ENCODE data around the gene LGR4.
"Not testable (repeated sequence)": the region's sequence is repeated elsewhere in the genome, so short reads cannot be mapped to it uniquely, and the experiment has no call there.

The LGR4 gene

GRCh38 chr11:27472398-27473016 lies at the start of gene LGR4:
Gene LGR4 (minus strand): TSS chr11:27472790. CDS start chr11:27472302, 488 bp downstream.
- DNase-seq, result peak; percentile 98

GRCh38 chr11:27520226-27520625 lies 47.6 kb upstream of the LGR4 start:
- DNase-seq, result no peak

- no peak for DNase-seq
Measured at GRCh38 chr11:27518518-27518917, 45.9 kb upstream of the LGR4 start.

- not testable (repeated sequence) for DNase-seq
Measured at GRCh38 chr11:27517490-27517889, 44.9 kb upstream of the LGR4 start.

GRCh38 chr11:27514558-27514957 lies 42.0 kb upstream of the LGR4 start:
- no peak for DNase-seq

GRCh38 chr11:27514076-27514475 lies 41.5 kb upstream of the LGR4 start:
- no peak for DNase-seq

- DNase-seq, result no peak
Measured at GRCh38 chr11:27513389-27513788, 40.8 kb upstream of the LGR4 start.

- no peak for DNase-seq
Measured at GRCh38 chr11:27512238-27512637, 39.6 kb upstream of the LGR4 start.

- DNase-seq, result no peak
Measured at GRCh38 chr11:27509908-27510307, 37.3 kb upstream of the LGR4 start.

GRCh38 chr11:27507557-27508322 lies 35.1 kb upstream of the LGR4 start:
- DNase-seq, result no peak

- DNase-seq, result peak; percentile 99
Measured at GRCh38 chr11:27506200-27507182, 33.9 kb upstream of the LGR4 start, which contains the start of gene LIN7C. Gene LIN7C (minus strand): TSS chr11:27506769. CDS start chr11:27506752, 17 bp downstream.

- DNase-seq, result no peak
Measured at GRCh38 chr11:27505781-27506180, 33.2 kb upstream of the LGR4 start.

- no peak for DNase-seq
Measured at GRCh38 chr11:27504205-27504604, 31.6 kb upstream of the LGR4 start.

GRCh38 chr11:27501100-27501499 lies 28.5 kb upstream of the LGR4 start:
- no peak for DNase-seq

GRCh38 chr11:27497911-27498310 lies 25.3 kb upstream of the LGR4 start:
- no peak for DNase-seq

- DNase-seq, result peak; percentile 67
Measured at GRCh38 chr11:27497284-27497866, 24.8 kb upstream of the LGR4 start.

- no peak for DNase-seq
Measured at GRCh38 chr11:27496461-27496860, 23.9 kb upstream of the LGR4 start.

GRCh38 chr11:27495710-27496300 lies 23.2 kb upstream of the LGR4 start:
- no peak for DNase-seq

- DNase-seq, result no peak
Measured at GRCh38 chr11:27489092-27489491, 16.5 kb upstream of the LGR4 start.

GRCh38 chr11:27487706-27488105 lies 15.1 kb upstream of the LGR4 start:
- no peak for DNase-seq

GRCh38 chr11:27485930-27486773 lies 13.6 kb upstream of the LGR4 start:
- peak; percentile 94 for DNase-seq

Data from eye (tissue), 1 donor.